ENCODE measurements around the gene SOCS7. TPM values are rescaled to one million over a fixed set of nuclear protein-coding genes. Genes with fewer than 3 reads are reported as not detected.

Gene SOCS7
- total RNA-seq, 4 donors from 2014 or later, result 13.2 to 19.1 (median 15.7) TPM

GRCh38 chr17:38349097-38349730, 2.4 kb upstream of the SOCS7 start:
- TF ChIP-seq EP300 (IDR thresholded peaks at IDR 0.05) (no peak), CTCF (IDR thresholded peaks at IDR 0.05) (peak in 3 of 4 experiments; percentile 81 to 91 (median 85))
- Histone ChIP-seq H3K27ac (peak overlapping the region in 3 of 4 donors; percentile 42 to 96 (median 65)), H3K4me3 (no peak overlapping the region), H3K9me3 (no peaks in the 10 kb centered on the region), H3K4me1 (peaks cover 0 to 23% (median 8%) of the 10 kb centered on the region in 3 donors), H3K27me3 (no peaks in the 10 kb centered on the region), H3K36me3 (no peaks in the 10 kb centered on the region)
- peak; percentile 42 for ATAC-seq
- 2 to 14% methylated on average over 7 of the region's 8 CpGs for WGBS, 2 donors (ENCODE audit: low coverage in 1 of 2)

- no peak for TF ChIP-seq EP300 (IDR thresholded peaks at IDR 0.05)
- no peak for TF ChIP-seq POLR2AphosphoS5 (IDR thresholded peaks at IDR 0.05)
- H3K4me1 ChIP-seq, result peaks cover 0 to 31% (median 8%) of the 10 kb centered on the region in 3 donors
- ATAC-seq, result no peak
- WGBS, 2 donors (ENCODE audit: low coverage in 1 of 2), result 88 to 100% methylated on average over 1 to 2 of the region's 2 CpGs
- H3K9me3 ChIP-seq, result no peaks in the 10 kb centered on the region
- no peaks in the 10 kb centered on the region for H3K36me3 ChIP-seq
- H3K27ac ChIP-seq, result peak overlapping the region in 2 of 4 donors; percentile 94 to 96
- no peaks in the 10 kb centered on the region for H3K27me3 ChIP-seq
- no peak overlapping the region for H3K4me3 ChIP-seq
Measured at GRCh38 chr17:38350035-38350434, 1.6 kb upstream of the SOCS7 start.

- H3K27ac ChIP-seq, result peak overlapping the region; percentile 51 to 96 (median 90)
- peaks cover 0 to 56% (median 9%) of the 10 kb centered on the region in 3 donors for H3K4me1 ChIP-seq
- WGBS, 2 donors (ENCODE audit: low coverage in 1 of 2), result 0% methylated on average over 3 of the region's 72 CpGs; no CpG with 5 or more reads in 1 of the 2 donors
- TF ChIP-seq CTCF (IDR thresholded peaks at IDR 0.05) (no peak), POLR2A (IDR thresholded peaks at IDR 0.05) (no peak), POLR2AphosphoS5 (IDR thresholded peaks at IDR 0.05) (no peak), EP300 (IDR thresholded peaks at IDR 0.05) (no peak)
- no peaks in the 10 kb centered on the region for H3K9me3 ChIP-seq
- H3K36me3 ChIP-seq, result no peaks in the 10 kb centered on the region
- H3K27me3 ChIP-seq, result no peaks in the 10 kb centered on the region
- peak overlapping the region; percentile 70 to 99 for H3K4me3 ChIP-seq
- ATAC-seq, result peak; percentile 10
Measured at GRCh38 chr17:38352245-38353085, 821 bp downstream of the SOCS7 start.

- H3K27me3 ChIP-seq, result no peaks in the 10 kb centered on the region
- ATAC-seq, result no peak
- no peaks in the 10 kb centered on the region for H3K9me3 ChIP-seq
- H3K4me3 ChIP-seq, result peak overlapping the region; percentile 70 to 99
- no peaks in the 10 kb centered on the region for H3K36me3 ChIP-seq
- peak overlapping the region in 3 of 4 donors; percentile 87 to 96 (median 94) for H3K27ac ChIP-seq
- 5 to 16% methylated on average over 5 to 7 of the region's 8 CpGs for WGBS, 2 donors (ENCODE audit: low coverage in 1 of 2)
- H3K4me1 ChIP-seq, result peaks cover 0 to 63% (median 16%) of the 10 kb centered on the region in 3 donors
- TF ChIP-seq CTCF (IDR thresholded peaks at IDR 0.05) (no peak), POLR2A (IDR thresholded peaks at IDR 0.05) (no peak), EP300 (IDR thresholded peaks at IDR 0.05) (no peak), POLR2AphosphoS5 (IDR thresholded peaks at IDR 0.05) (no peak)
Measured at GRCh38 chr17:38353086-38353604, 1.5 kb downstream of the SOCS7 start.

GRCh38 chr17:38353668-38354067, 2.0 kb downstream of the SOCS7 start:
- H3K4me3 ChIP-seq, result peak overlapping the region in 1 of 2 donors; percentile 99
- no peak overlapping the region for H3K27ac ChIP-seq
- TF ChIP-seq CTCF (IDR thresholded peaks at IDR 0.05) (no peak), POLR2AphosphoS5 (IDR thresholded peaks at IDR 0.05) (no peak), EP300 (IDR thresholded peaks at IDR 0.05) (no peak), POLR2A (IDR thresholded peaks at IDR 0.05) (no peak)
- 46 to 74% methylated on average over 7 to 12 of the region's 13 CpGs for WGBS, 2 donors (ENCODE audit: low coverage in 1 of 2)
- H3K9me3 ChIP-seq, result no peaks in the 10 kb centered on the region
- H3K27me3 ChIP-seq, result no peaks in the 10 kb centered on the region
- no peaks in the 10 kb centered on the region for H3K36me3 ChIP-seq
- H3K4me1 ChIP-seq, result peaks cover 0 to 68% (median 17%) of the 10 kb centered on the region in 3 donors
- ATAC-seq, result no peak
